Psoas muscle (tissue), 8 donors: ENCODE data around the gene ADCY4. TPM values are rescaled to one million over a fixed set of nuclear protein-coding genes. Genes with fewer than 3 reads are reported as not detected.
"Not testable (repeated sequence)": the region's sequence is repeated elsewhere in the genome, so short reads cannot be mapped to it uniquely, and the experiment has no call there.

Experiments
- ATAC-seq, 4 donors: fragments of 200-7000 bp; cut with Tn5 transposase; one replicate each; pipeline ENCODE4 v1.9.1; 2020; ENCODE audit warnings: moderate library complexity in 3 of 4, mild to moderate bottlenecking in 2 of 4
- DNase-seq, 2 donors: peaks; one replicate each; pipeline ENCODE4 v3.0.0-alpha.2; 2020
- H3K27ac ChIP-seq: fragments of 200-600 bp; one replicate; pipeline ENCODE4 v1.8.0; 2022
- H3K27me3 ChIP-seq, 3 donors: fragments of 200-600 bp in 1 of 3; one replicate each; pipeline versions ENCODE4 v1.6.1 to v1.8.0; 2013 to 2022; ENCODE audit warnings: low read length in 2 of 3, mild to moderate bottlenecking in 2 of 3, moderate library complexity in 1 of 3; ENCODE audit not compliant: insufficient read depth in 3 of 3
- H3K36me3 ChIP-seq, 2 donors: fragments of 200-600 bp in 1 of 2; one replicate each; pipeline versions ENCODE4 v1.6.1 to v1.8.0; 2013 to 2022; ENCODE audit warnings: low read depth in 1 of 2, mild to moderate bottlenecking in 1 of 2, moderate library complexity in 1 of 2; ENCODE audit not compliant: insufficient read depth in 1 of 2
- H3K4me1 ChIP-seq: fragments of 200-600 bp; one replicate; pipeline ENCODE4 v1.8.0; 2022
- H3K4me3 ChIP-seq: fragments of 200-600 bp; one replicate; pipeline ENCODE4 v1.8.0; 2022; ENCODE audit warnings: mild to moderate bottlenecking
- H3K9me3 ChIP-seq: fragments of 200-600 bp; one replicate; pipeline ENCODE4 v1.8.0; 2022
- CTCF ChIP-seq: fragments of 200-600 bp; IDR thresholded peaks from one replicate; pipeline ENCODE4 v1.8.0; 2022; ENCODE audit warnings: antibody characterized with exemption
- WGBS, 3 donors: extraction: QIAGEN DNeasy Blood & Tissue Kit; methylation state at CpG; one replicate each; pipeline versions ENCODE4 v1.1.6 to v1.1.7; 2013; 5-methylcytosine and 5-hydroxymethylcytosine counted together
- intact Hi-C, 2 donors: fragments of 100-400 bp; cut with DNase I; formaldehyde crosslinking; loops; one replicate each; pipeline versions ENCODE4 v1.11.0 to v1.14.2; 2022
- polyA plus RNA-seq, 3 donors: library from polyadenylated mRNA; stranded (reverse); fragments of 200-250 nt; gene quantifications; one replicate each; pipeline ENCODE4 v1.2.3, GENCODE V29; 2013
- total RNA-seq, 4 donors: library from RNA; stranded (reverse); fragmentation: NEBNext Ultra II Directional in 2 of 4; extraction: Animal tissue kit (Norgen Biotek cat#: 25700) in 2 of 4; gene quantifications; one replicate each; pipeline versions ENCODE4 v1.2.1 to v1.2.4, GENCODE V29; 2021 to 2023
- donor health status: healthy with polysubstance abuse.
- donor health status: DM: no; HTN: no; CAD: no; lungs with moderate emphysema.
- donor health status: Bipolar disorder and iron deficiency.
- donor health status: healthy.
- donor health status: DM: yes; HTN: yes; CAD: no.
- donor health status: DM: no; HTN: no; CAD: no.
- donor health status: DM: no; HTN: no; CAD: no.
- donor health status: DM: yes; HTN: yes; CAD: no.

Gene ADCY4
- total and polyA plus RNA-seq, 7 donors = 7.0 to 13.9 (median 10.4) TPM

GRCh38 chr14:24377126-24377525 is 42.3 kb upstream of the ADCY4 start:
- H3K36me3 ChIP-seq = no peaks in the 10 kb centered on the region
- H3K9me3 ChIP-seq = no peaks in the 10 kb centered on the region
- no peaks in the 10 kb centered on the region for H3K4me1 ChIP-seq
- H3K27me3 ChIP-seq = no peaks in the 10 kb centered on the region
- H3K4me3 ChIP-seq = no peak overlapping the region
- WGBS, 3 donors = 77 to 84% (median 78%) methylated on average over 7 of the region's 7 CpGs
- TF ChIP-seq CTCF = no peak
- intact Hi-C loops = no loop called here
- H3K27ac ChIP-seq = no peak overlapping the region
- DNase-seq = no peak
- no peak for ATAC-seq

- H3K4me3 ChIP-seq = no peak overlapping the region
- ATAC-seq (no peak), DNase-seq (no peak)
- no peak overlapping the region for H3K27ac ChIP-seq
- TF ChIP-seq CTCF = no peak
- no peaks in the 10 kb centered on the region for H3K9me3 ChIP-seq
- intact Hi-C loops = no loop called here
- H3K4me1 ChIP-seq = no peaks in the 10 kb centered on the region
- H3K27me3 ChIP-seq = no peaks in the 10 kb centered on the region
- H3K36me3 ChIP-seq = no peaks in the 10 kb centered on the region
- WGBS, 3 donors = 64 to 72% (median 68%) methylated on average over 16 of the region's 16 CpGs
These were observed 41.7 kb upstream of the ADCY4 start for GRCh38 chr14:24376448-24377070.

- WGBS, 3 donors = 79 to 80% (median 79%) methylated on average over 12 of the region's 12 CpGs
- Histone ChIP-seq H3K27ac (no peak overlapping the region), H3K4me1 (no peaks in the 10 kb centered on the region), H3K9me3 (no peaks in the 10 kb centered on the region), H3K4me3 (no peak overlapping the region), H3K27me3 (peaks cover 0 to 13% (median 8%) of the 10 kb centered on the region in 3 donors), H3K36me3 (no peaks in the 10 kb centered on the region)
- DNase-seq (peak; percentile 43 to 63), ATAC-seq (no peak)
- no peak for TF ChIP-seq CTCF
- intact Hi-C loops = no loop called here
These were observed 38.0 kb upstream of the ADCY4 start for GRCh38 chr14:24372701-24373416.

- H3K9me3 ChIP-seq, H3K27ac ChIP-seq, intact Hi-C loops, H3K4me1 ChIP-seq, DNase-seq, H3K36me3 ChIP-seq, H3K4me3 ChIP-seq, ATAC-seq: not testable (repeated sequence)
- WGBS, 3 donors = 72 to 83% (median 82%) methylated on average over 3 of the region's 3 CpGs
- peaks cover 0 to 25% (median 10%) of the 10 kb centered on the region in 3 donors for H3K27me3 ChIP-seq
These were observed 36.7 kb upstream of the ADCY4 start for GRCh38 chr14:24371605-24372004.

GRCh38 chr14:24370748-24371147 is 35.9 kb upstream of the ADCY4 start:
- Histone ChIP-seq H3K36me3 (no peaks in the 10 kb centered on the region), H3K4me1 (peaks cover 7% of the 10 kb centered on the region), H3K9me3 (no peaks in the 10 kb centered on the region), H3K4me3 (no peak overlapping the region), H3K27ac (no peak overlapping the region), H3K27me3 (peaks cover 0 to 33% (median 10%) of the 10 kb centered on the region in 3 donors)
- ATAC-seq (no peak), DNase-seq (no peak)
- WGBS, 3 donors = 65 to 80% (median 71%) methylated on average over 1 of the region's 1 CpG
- TF ChIP-seq CTCF = no peak
- intact Hi-C loops = no loop called here
